ENCODE results near the gene ZNF367.

DNA sequence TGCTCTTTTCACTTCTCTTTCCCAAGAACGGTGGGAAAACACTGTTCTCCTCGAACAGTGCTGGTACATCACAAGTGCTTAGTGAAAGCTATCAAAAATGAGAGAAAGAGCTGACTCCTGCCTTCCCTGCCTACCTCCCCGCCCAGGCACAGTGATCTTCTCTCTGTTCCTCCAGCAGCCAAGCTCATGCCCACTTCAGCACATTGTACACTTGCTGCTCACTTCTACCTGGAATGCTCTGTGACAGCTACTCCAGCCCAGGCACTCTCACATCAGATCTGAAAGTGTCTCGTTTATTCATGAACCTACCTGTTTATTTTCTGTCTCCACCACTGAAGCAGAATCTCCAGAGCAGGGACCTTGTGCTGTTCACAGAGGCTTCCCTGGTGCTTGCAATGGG lies 36.5 kb downstream of the ZNF367 start:
- TF ChIP-seq, protein P1, sequence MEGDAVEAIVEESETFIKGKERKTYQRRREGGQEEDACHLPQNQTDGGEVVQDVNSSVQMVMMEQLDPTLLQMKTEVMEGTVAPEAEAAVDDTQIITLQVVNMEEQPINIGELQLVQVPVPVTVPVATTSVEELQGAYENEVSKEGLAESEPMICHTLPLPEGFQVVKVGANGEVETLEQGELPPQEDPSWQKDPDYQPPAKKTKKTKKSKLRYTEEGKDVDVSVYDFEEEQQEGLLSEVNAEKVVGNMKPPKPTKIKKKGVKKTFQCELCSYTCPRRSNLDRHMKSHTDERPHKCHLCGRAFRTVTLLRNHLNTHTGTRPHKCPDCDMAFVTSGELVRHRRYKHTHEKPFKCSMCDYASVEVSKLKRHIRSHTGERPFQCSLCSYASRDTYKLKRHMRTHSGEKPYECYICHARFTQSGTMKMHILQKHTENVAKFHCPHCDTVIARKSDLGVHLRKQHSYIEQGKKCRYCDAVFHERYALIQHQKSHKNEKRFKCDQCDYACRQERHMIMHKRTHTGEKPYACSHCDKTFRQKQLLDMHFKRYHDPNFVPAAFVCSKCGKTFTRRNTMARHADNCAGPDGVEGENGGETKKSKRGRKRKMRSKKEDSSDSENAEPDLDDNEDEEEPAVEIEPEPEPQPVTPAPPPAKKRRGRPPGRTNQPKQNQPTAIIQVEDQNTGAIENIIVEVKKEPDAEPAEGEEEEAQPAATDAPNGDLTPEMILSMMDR (IDR thresholded peaks at IDR 0.05) = no peak
- TF ChIP-seq POLR2A (IDR thresholded peaks at IDR 0.05) = no peak
